Activated CD8-positive, alpha-beta T cell treated with anti-CD3 and anti-CD28 coated beads for 36 hours (primary cell): Measurements from ENCODE around the gene EFCAB8. TPM values are rescaled to one million over a fixed set of nuclear protein-coding genes. Genes with fewer than 3 reads are reported as not detected.

Source experiments
- ATAC-seq: fragments of 200-7000 bp; cut with Tn5 transposase; one replicate; pipeline ENCODE4 v1.10.0; 2021; ENCODE audit warnings: mild to moderate bottlenecking, moderate library complexity
- CTCF ChIA-PET: fragments of 350-600 bp; sonication (Branson Sonifier 250); formaldehyde crosslinking; loops from one replicate; lab custom pipeline; 2021; ENCODE audit warnings: antibody characterized with exemption; lab: Charles Lee
- POLR2A ChIA-PET: fragments of 350-600 bp; sonication (Branson Sonifier 250); formaldehyde crosslinking; loops from one replicate; lab custom pipeline; 2021; ENCODE audit warnings: antibody characterized with exemption; lab: Charles Lee
- DNase-seq: peaks from one replicate; pipeline ENCODE4 v3.0.0-alpha.2; 2020
- H3K27ac Mint-ChIP-seq: one replicate; pipeline ENCODE4 v1.8.0; 2021; ENCODE audit warnings: mild to moderate bottlenecking, mixed read lengths
- H3K27me3 Mint-ChIP-seq: one replicate; pipeline ENCODE4 v1.8.0; 2021; ENCODE audit warnings: mixed read lengths
- H3K36me3 Mint-ChIP-seq: one replicate; pipeline ENCODE4 v1.8.0; 2021; ENCODE audit warnings: low read depth, mixed read lengths
- H3K4me1 Mint-ChIP-seq: one replicate; pipeline ENCODE4 v1.8.0; 2021; ENCODE audit warnings: low read depth, mixed read lengths
- H3K4me3 Mint-ChIP-seq: one replicate; pipeline ENCODE4 v1.8.0; 2021; ENCODE audit warnings: mild to moderate bottlenecking, moderate library complexity, mixed read lengths
- H3K9me3 Mint-ChIP-seq: one replicate; pipeline ENCODE4 v1.8.0; 2021; ENCODE audit warnings: mixed read lengths
- intact Hi-C: fragments of 100-400 bp; cut with micrococcal nuclease; formaldehyde crosslinking; loops from one replicate; pipeline ENCODE4 v1.10.0; 2022
- total RNA-seq, 2 experiments: library from RNA; stranded (reverse); gene quantifications; one replicate each; pipeline ENCODE4 v1.2.3, GENCODE V29; 2021
- TF ChIP-seq, protein P1 (sequence below): fragments of 200-600 bp; IDR thresholded peaks from one replicate; pipeline ENCODE4 v1.8.0; 2022; ENCODE audit warnings: antibody characterized with exemption, mild to moderate bottlenecking

Gene EFCAB8
- total RNA-seq, 2 experiments from 2014 or later, result 0.89 to 0.92 TPM

DNA sequence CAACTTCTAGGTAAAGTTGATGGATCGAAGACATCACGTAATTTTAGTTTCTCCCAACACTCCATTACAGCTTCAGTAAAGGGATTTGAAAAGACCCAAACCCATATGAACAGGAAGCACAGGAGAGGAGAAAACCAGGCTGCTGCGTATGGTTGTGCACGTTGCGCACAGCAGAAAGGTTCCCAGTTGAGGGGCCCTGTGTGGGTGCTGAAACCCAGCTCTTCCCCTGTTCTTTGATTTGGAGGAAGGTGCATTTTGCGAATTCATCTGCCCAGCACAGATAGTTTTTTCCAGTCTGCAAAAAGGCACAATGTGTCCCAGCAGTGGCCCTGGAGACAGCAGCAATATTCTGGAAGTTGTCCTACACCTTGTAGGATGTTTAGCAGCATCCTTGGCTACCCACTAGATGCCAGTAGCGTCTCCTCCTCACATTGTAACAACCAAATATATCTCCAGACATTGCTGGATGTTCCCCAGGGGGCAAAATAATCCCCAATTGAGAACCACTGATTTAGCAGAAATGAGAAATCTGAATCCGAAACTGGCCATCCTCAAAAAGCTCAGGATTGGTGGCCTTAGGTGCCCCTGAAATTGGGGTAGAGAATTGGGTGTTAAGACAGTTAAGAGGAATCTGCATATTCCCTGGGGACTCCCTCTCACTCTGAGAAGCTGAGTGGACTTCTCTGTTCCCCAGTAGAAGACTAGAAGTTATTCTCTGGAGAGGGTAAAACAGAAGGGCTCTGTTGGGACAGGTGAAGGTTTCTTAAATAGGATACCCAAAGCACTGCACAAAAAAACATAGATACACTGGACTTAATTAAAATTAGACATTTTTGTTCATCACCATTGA, 133.3 kb downstream of the EFCAB8 start:
- TF ChIP-seq, protein P1, sequence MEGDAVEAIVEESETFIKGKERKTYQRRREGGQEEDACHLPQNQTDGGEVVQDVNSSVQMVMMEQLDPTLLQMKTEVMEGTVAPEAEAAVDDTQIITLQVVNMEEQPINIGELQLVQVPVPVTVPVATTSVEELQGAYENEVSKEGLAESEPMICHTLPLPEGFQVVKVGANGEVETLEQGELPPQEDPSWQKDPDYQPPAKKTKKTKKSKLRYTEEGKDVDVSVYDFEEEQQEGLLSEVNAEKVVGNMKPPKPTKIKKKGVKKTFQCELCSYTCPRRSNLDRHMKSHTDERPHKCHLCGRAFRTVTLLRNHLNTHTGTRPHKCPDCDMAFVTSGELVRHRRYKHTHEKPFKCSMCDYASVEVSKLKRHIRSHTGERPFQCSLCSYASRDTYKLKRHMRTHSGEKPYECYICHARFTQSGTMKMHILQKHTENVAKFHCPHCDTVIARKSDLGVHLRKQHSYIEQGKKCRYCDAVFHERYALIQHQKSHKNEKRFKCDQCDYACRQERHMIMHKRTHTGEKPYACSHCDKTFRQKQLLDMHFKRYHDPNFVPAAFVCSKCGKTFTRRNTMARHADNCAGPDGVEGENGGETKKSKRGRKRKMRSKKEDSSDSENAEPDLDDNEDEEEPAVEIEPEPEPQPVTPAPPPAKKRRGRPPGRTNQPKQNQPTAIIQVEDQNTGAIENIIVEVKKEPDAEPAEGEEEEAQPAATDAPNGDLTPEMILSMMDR, result no peak
- intact Hi-C loops, result no loop called here
- POLR2A ChIA-PET, result interaction anchor here (0.7 to 1.4 kb wide), 3 partner anchors 14 to 24 kb away, joined by 3 to 5 read pairs (median 4); no protein-coding TSS in a partner anchor

DNA sequence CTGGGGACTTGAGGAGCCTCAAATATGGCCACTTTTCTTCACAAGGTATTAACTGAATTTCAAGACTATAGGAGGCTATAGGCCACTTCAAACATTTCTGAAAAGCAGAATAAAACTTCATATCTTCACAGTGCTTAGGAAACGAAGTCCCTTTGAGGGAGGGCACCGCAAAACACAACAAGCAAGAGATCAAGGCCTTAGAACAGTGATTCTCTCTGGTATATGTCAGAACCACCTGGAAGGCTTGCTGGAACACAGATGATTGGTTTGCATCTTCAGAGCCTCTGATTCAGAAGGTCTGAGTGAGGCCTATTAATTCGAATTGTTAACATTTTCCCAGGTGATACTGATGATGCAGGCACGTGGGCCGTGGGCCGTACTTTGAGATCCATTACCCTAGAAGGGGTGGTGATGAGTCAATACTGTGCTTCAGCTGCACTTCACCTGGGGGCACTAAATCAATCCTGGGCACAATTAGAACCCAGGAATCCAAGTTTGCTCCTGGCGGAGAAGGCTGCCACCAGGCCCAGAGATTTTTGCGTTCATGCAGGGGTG, 134.8 kb downstream of the EFCAB8 start:
- no peak for DNase-seq
- H3K4me3 Mint-ChIP-seq, result no peak overlapping the region
- peaks cover 35% of the 10 kb centered on the region for H3K4me1 Mint-ChIP-seq
- POLR2A ChIA-PET, result no interaction called here
- TF ChIP-seq, protein P1, result no peak
- CTCF ChIA-PET, result interaction anchor here (0.8 to 4.3 kb wide), 2 partner anchors 11 to 16 kb away, joined by 3 to 32 read pairs; partner anchors contain the start of gene SUN5
- no peak overlapping the region for H3K27ac Mint-ChIP-seq
- intact Hi-C loops, result no loop called here
- peaks cover 3% of the 10 kb centered on the region for H3K36me3 Mint-ChIP-seq
- peaks cover 10% of the 10 kb centered on the region for H3K9me3 Mint-ChIP-seq
- H3K27me3 Mint-ChIP-seq, result no peaks in the 10 kb centered on the region
- peak; percentile 45 for ATAC-seq

More for the DNA sequence above, 133.3 kb downstream of the EFCAB8 start:
- H3K27ac Mint-ChIP-seq, result no peak overlapping the region
- peaks cover 29% of the 10 kb centered on the region for H3K4me1 Mint-ChIP-seq
- ATAC-seq (no peak), DNase-seq (no peak)
- H3K36me3 Mint-ChIP-seq, result peaks cover 3% of the 10 kb centered on the region
- H3K9me3 Mint-ChIP-seq, result peaks cover 10% of the 10 kb centered on the region
- H3K27me3 Mint-ChIP-seq, result no peaks in the 10 kb centered on the region
- CTCF ChIA-PET, result interaction anchor here (1.6 to 4.3 kb wide), 3 partner anchors 13 to 46 kb away, joined by 5 to 32 read pairs (median 13); partner anchors contain the start of gene SUN5
- no peak overlapping the region for H3K4me3 Mint-ChIP-seq

- Mint-ChIP-seq H3K27me3 (no peaks in the 10 kb centered on the region), H3K9me3 (peaks cover 10% of the 10 kb centered on the region), H3K27ac (no peak overlapping the region), H3K4me3 (no peak overlapping the region), H3K4me1 (peaks cover 35% of the 10 kb centered on the region), H3K36me3 (peaks cover 3% of the 10 kb centered on the region)
- TF ChIP-seq, protein P1, result peak; percentile 14
- ATAC-seq (no peak), DNase-seq (no peak)
- ChIA-PET CTCF (interaction anchor here (0.7 to 4.3 kb wide), 8 partner anchors 9 to 93 kb away, joined by 3 to 32 read pairs (median 4); partner anchors contain the start of gene SUN5), POLR2A (no interaction called here)
- intact Hi-C loops, result no loop called here
Measured at GRCh38 chr20:32995802-32996201, 137.1 kb downstream of the EFCAB8 start.

DNA sequence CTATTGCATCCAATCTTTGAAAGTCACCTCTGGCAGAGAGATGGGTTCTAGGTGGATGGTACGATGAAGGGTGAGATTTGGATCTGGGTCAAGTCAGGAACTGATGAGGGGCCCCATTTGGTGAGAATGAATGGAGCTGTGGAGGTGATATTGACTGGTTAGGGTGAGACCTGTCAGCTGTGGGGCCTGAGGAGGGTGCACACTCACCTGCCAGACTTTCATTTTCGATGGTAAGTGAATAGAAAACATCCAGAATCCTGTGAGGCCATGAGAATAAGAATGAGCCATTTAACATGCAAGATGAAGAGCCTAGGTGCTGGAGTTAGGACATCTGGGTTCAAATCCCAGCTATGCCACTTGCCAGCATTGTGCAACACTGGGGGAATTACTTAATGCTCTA, 138.7 kb downstream of the EFCAB8 start:
- H3K27me3 Mint-ChIP-seq, result no peaks in the 10 kb centered on the region
- H3K4me3 Mint-ChIP-seq, result no peak overlapping the region
- H3K36me3 Mint-ChIP-seq, result peaks cover 3% of the 10 kb centered on the region
- ChIA-PET CTCF (interaction anchor here (0.6 to 2.0 kb wide), 3 partner anchors 14 to 97 kb away, joined by 3 to 4 read pairs (median 3); no protein-coding TSS in a partner anchor), POLR2A (interaction anchor here (1.0 to 1.1 kb wide), 2 partner anchors 31 to 52 kb away, joined by 3 read pairs; no protein-coding TSS in a partner anchor)
- H3K9me3 Mint-ChIP-seq, result peaks cover 10% of the 10 kb centered on the region
- no peak for DNase-seq
- intact Hi-C loops, result no loop called here
- no peak for ATAC-seq
- H3K4me1 Mint-ChIP-seq, result peaks cover 25% of the 10 kb centered on the region
- no peak overlapping the region for H3K27ac Mint-ChIP-seq
- TF ChIP-seq, protein P1, result no peak
